ENCODE data around the gene WRAP53.

GRCh38 chr17:7640783-7641182, 47.5 kb upstream of the WRAP53 start:
- TF ChIP-seq CTCF (IDR thresholded peaks at IDR 0.05) = no peak
- no peak for TF ChIP-seq POLR2AphosphoS5 (IDR thresholded peaks at IDR 0.05)
- no peak for TF ChIP-seq POLR2A (IDR thresholded peaks at IDR 0.05)
- TF ChIP-seq EP300 (IDR thresholded peaks at IDR 0.05) = no peak

Measured in upper lobe of left lung (tissue), 4 donors.